Fibroblast of the aortic adventitia (primary cell): Measurements from ENCODE around the gene ELFN2. TPM values are rescaled to one million over a fixed set of nuclear protein-coding genes. Genes with fewer than 3 reads are reported as not detected.
A peak's percentile ranks its signal among the peaks of the same experiment; 100 is the strongest.

Experiments used
- DNase-seq: peaks from one replicate; pipeline ENCODE4 v3.0.0-alpha.2; 2010; ENCODE audit warnings: low read depth
- H3K4me3 ChIP-seq: 2 replicates; pipeline ENCODE4 v1.5.1; 2011; ENCODE audit warnings: low read depth, mild to moderate bottlenecking, control low read depth, low read length, moderate library complexity
- CTCF ChIP-seq: IDR thresholded peaks from 2 replicates; pipeline ENCODE4 v1.5.1; 2011; ENCODE audit warnings: mild to moderate bottlenecking, low read length, control low read depth, inconsistent platforms; ENCODE audit not compliant: insufficient read depth
- total RNA-seq: library from RNA; depleted of rRNA; stranded (reverse); fragments of >200 nt; gene quantifications from 2 replicates; pipeline ENCODE4 v1.2.3, GENCODE V29; 2012; ENCODE audit warnings: low replicate concordance

ELFN2 gene
- total RNA-seq, 1 donor: 0.18 TPM

GRCh38 chr22:37455896-37456295 lies 28.6 kb upstream of the ELFN2 start:
- no peak overlapping the region for H3K4me3 ChIP-seq
- no peak for TF ChIP-seq CTCF
- DNase-seq: peak; percentile 21

GRCh38 chr22:37454857-37455686 lies 27.8 kb upstream of the ELFN2 start:
- DNase-seq: peak; percentile 89
- TF ChIP-seq CTCF: no peak
- no peak overlapping the region for H3K4me3 ChIP-seq

GRCh38 chr22:37453696-37454095 lies 26.4 kb upstream of the ELFN2 start:
- no peak overlapping the region for H3K4me3 ChIP-seq
- no peak for DNase-seq

GRCh38 chr22:37451218-37451617 lies 23.9 kb upstream of the ELFN2 start:
- TF ChIP-seq CTCF: no peak
- no peak for DNase-seq
- no peak overlapping the region for H3K4me3 ChIP-seq

More at GRCh38 chr22:37453696-37454095, 26.4 kb upstream of the ELFN2 start:
- no peak for TF ChIP-seq CTCF

- DNase-seq: no peak
- no peak for TF ChIP-seq CTCF
Observed at GRCh38 chr22:37449331-37450001, 22.2 kb upstream of the ELFN2 start.

GRCh38 chr22:37448516-37449127 lies 21.3 kb upstream of the ELFN2 start:
- no peak overlapping the region for H3K4me3 ChIP-seq
- no peak for TF ChIP-seq CTCF

More at GRCh38 chr22:37449331-37450001, 22.2 kb upstream of the ELFN2 start:
- H3K4me3 ChIP-seq: no peak overlapping the region

More at GRCh38 chr22:37448516-37449127, 21.3 kb upstream of the ELFN2 start:
- DNase-seq: no peak
